SK-N-SH (cell line): Measurements from ENCODE around the gene MCAM. TPM values are rescaled to one million over a fixed set of nuclear protein-coding genes. Genes with fewer than 3 reads are reported as not detected.

ENCODE experiments used
- CTCF ChIA-PET: fragments of 300-600, 350-600 bp; formaldehyde crosslinking; extraction: SDS; loops from one replicate; lab custom pipeline; 2021; lab: Yijun Ruan, JAX
- POLR2A ChIA-PET: fragments of 350-600 bp; sonication (Branson Sonifier 250); formaldehyde crosslinking; extraction: SDS; loops from one replicate; lab custom pipeline; 2020; ENCODE audit warnings: antibody characterized with exemption, inconsistent platforms; lab: Yijun Ruan, JAX
- DNase-seq: peaks from one replicate; pipeline ENCODE4 v3.0.0; 2012
- H2AFZ ChIP-seq: fragments of 200-600 bp; sonication (generic); 2 replicates; pipeline ENCODE4 v1.8.1; 2016; ENCODE audit warnings: antibody characterized with exemption, mild to moderate bottlenecking, low read depth
- H3F3A ChIP-seq: fragments of 200-600 bp; sonication (generic); replicated peaks from 2 replicates; pipeline ENCODE3; 2016; ENCODE audit warnings: antibody characterized with exemption, mild to moderate bottlenecking; ENCODE audit not compliant: insufficient read depth
- H3K27ac ChIP-seq, 2 experiments: fragments of 200-500 bp in 1 of 2; fragments of 200-600 bp in 1 of 2; sonication (Bioruptor generic) in 1 of 2; sonication (generic), shearing (Covaris generic) in 1 of 2; 2 replicates each; pipeline versions ENCODE4 v1.5.1 to v1.6.1; 2014 to 2016; ENCODE audit warnings: low read depth in 2 of 2, inconsistent platforms in 1 of 2, low read length in 1 of 2, mild to moderate bottlenecking in 1 of 2, mixed read lengths in 1 of 2
- H3K27me3 ChIP-seq: fragments of 200-600 bp; sonication (generic), shearing (Covaris generic); 2 replicates; pipeline ENCODE4 v1.6.1; 2016; ENCODE audit warnings: mixed run types; ENCODE audit not compliant: insufficient read depth
- H3K36me3 ChIP-seq, 2 experiments: fragments of 200-500 bp in 1 of 2; fragments of 200-600 bp in 1 of 2; sonication (Bioruptor generic) in 1 of 2; sonication (generic) in 1 of 2; replicated peaks in 1 of 2; 2 replicates each; pipeline versions ENCODE3 to v1.5.1; 2014 to 2016; ENCODE audit warnings: low read length in 1 of 2, mild to moderate bottlenecking in 1 of 2; ENCODE audit not compliant: insufficient read depth in 2 of 2, control insufficient read depth in 1 of 2
- H3K4me1 ChIP-seq, 2 experiments: fragments of 200-500 bp in 1 of 2; fragments of 200-600 bp in 1 of 2; sonication (Bioruptor generic) in 1 of 2; sonication (generic), shearing (Covaris generic) in 1 of 2; 2 replicates each; pipeline versions ENCODE4 v1.5.1 to v1.6.1; 2014 to 2016; ENCODE audit warnings: low read depth in 1 of 2, low read length in 1 of 2, mixed run types in 1 of 2; ENCODE audit not compliant: insufficient read depth in 2 of 2, control insufficient read depth in 1 of 2
- H3K4me2 ChIP-seq: fragments of 200-600 bp; sonication (generic), shearing (Covaris generic); 2 replicates; pipeline ENCODE4 v1.6.1; 2017; ENCODE audit warnings: mixed run types
- H3K4me3 ChIP-seq, 2 experiments: fragments of 200-500 bp in 1 of 2; fragments of 200-600 bp in 1 of 2; sonication (Bioruptor generic) in 1 of 2; sonication (generic), shearing (Covaris generic) in 1 of 2; 2 replicates each; pipeline versions ENCODE4 v1.5.1 to v1.8.1; 2014 to 2016; ENCODE audit warnings: low read depth in 2 of 2, inconsistent platforms in 1 of 2, low read length in 1 of 2, mild to moderate bottlenecking in 1 of 2, mixed read lengths in 1 of 2, moderate library complexity in 1 of 2
- H3K79me2 ChIP-seq: fragments of 200-600 bp; sonication (generic); 2 replicates; pipeline ENCODE4 v1.8.1; 2017; ENCODE audit warnings: mild to moderate bottlenecking; ENCODE audit not compliant: insufficient read depth
- H3K9ac ChIP-seq: fragments of 200-600 bp; sonication (generic); 2 replicates; pipeline ENCODE4 v1.6.1; 2017; ENCODE audit warnings: mixed run types
- H3K9me2 ChIP-seq: fragments of 200-600 bp; sonication (generic); 2 replicates; pipeline ENCODE4 v1.6.1; 2017; ENCODE audit warnings: mixed run types
- H3K9me3 ChIP-seq: fragments of 200-600 bp; sonication (generic); 2 replicates; pipeline ENCODE4 v1.6.1; 2017; ENCODE audit warnings: mixed run types, mild to moderate bottlenecking, moderate library complexity
- H4K20me1 ChIP-seq: fragments of 200-600 bp; sonication (generic); 2 replicates; pipeline ENCODE4 v1.6.1; 2017; ENCODE audit warnings: mild to moderate bottlenecking, mixed run types; ENCODE audit not compliant: insufficient read depth
- ELF1 ChIP-seq: IDR thresholded peaks from 2 replicates; pipeline ENCODE4 v1.4.0; 2012
- EP300 ChIP-seq, 2 experiments: IDR thresholded peaks; 2 replicates each; pipeline versions ENCODE4 v1.4.0 to v1.6.1; 2012; ENCODE audit warnings: borderline replicate concordance in 1 of 2, low read depth in 1 of 2, low read length in 1 of 2
- FOXJ3 ChIP-seq: sonication (generic); formaldehyde crosslinking; IDR thresholded peaks from 2 replicates; pipeline ENCODE4 v1.5.1; 2020; ENCODE audit warnings: mild to moderate bottlenecking, missing genetic modification reagents
- FOXM1 ChIP-seq: IDR thresholded peaks from 2 replicates; pipeline ENCODE4 v1.4.0; 2012; ENCODE audit warnings: low read depth, mild to moderate bottlenecking
- GABPA ChIP-seq: IDR thresholded peaks from 2 replicates; pipeline ENCODE4 v1.4.0; 2012; ENCODE audit warnings: low read depth, mild to moderate bottlenecking
- GATA2 ChIP-seq: sonication (generic); formaldehyde crosslinking; IDR thresholded peaks from 2 replicates; pipeline ENCODE4 v1.5.0; 2020; ENCODE audit warnings: mild to moderate bottlenecking, missing genetic modification reagents
- JUND ChIP-seq: IDR thresholded peaks from 2 replicates; pipeline ENCODE4 v1.4.0; 2012
- MAX ChIP-seq: IDR thresholded peaks from 2 replicates; pipeline ENCODE4 v1.4.0; 2012; ENCODE audit warnings: low read depth
- MEF2A ChIP-seq: IDR thresholded peaks from 2 replicates; pipeline ENCODE4 v1.4.0; 2012; ENCODE audit warnings: low read depth, borderline replicate concordance
- MXI1 ChIP-seq: IDR thresholded peaks from 2 replicates; pipeline ENCODE4 v1.6.1; 2012; ENCODE audit warnings: mild to moderate bottlenecking, low read depth, low read length, improper control_type of control experiment
- NRF1 ChIP-seq: IDR thresholded peaks from 2 replicates; pipeline ENCODE4 v1.6.1; 2012; ENCODE audit warnings: low read depth, mild to moderate bottlenecking, low read length
- POLR2AphosphoS5 ChIP-seq: IDR thresholded peaks from 2 replicates; pipeline ENCODE4 v1.6.1; 2012; ENCODE audit warnings: low read depth, low read length
- RCOR1 ChIP-seq: fragments of 150-350 bp; IDR thresholded peaks from 2 replicates; pipeline ENCODE4 v1.6.1; 2017; ENCODE audit warnings: antibody characterized with exemption, low read length
- RFX5 ChIP-seq: IDR thresholded peaks from 2 replicates; pipeline ENCODE4 v1.6.1; 2012; ENCODE audit warnings: mild to moderate bottlenecking, improper control_type of control experiment, low read length
- SMC3 ChIP-seq: IDR thresholded peaks from 2 replicates; pipeline ENCODE4 v1.6.1; 2012; ENCODE audit warnings: low read depth, low read length, improper control_type of control experiment
- TAF1 ChIP-seq: IDR thresholded peaks from 2 replicates; pipeline ENCODE4 v1.6.1; 2012; ENCODE audit warnings: low read depth, mild to moderate bottlenecking, low read length, moderate library complexity, borderline replicate concordance
- TCF12 ChIP-seq: IDR thresholded peaks from 2 replicates; pipeline ENCODE4 v1.4.0; 2012
- TEAD4 ChIP-seq: IDR thresholded peaks from 2 replicates; pipeline ENCODE4 v1.4.0; 2012; ENCODE audit warnings: mild to moderate bottlenecking, borderline replicate concordance; ENCODE audit not compliant: insufficient read depth
- USF1 ChIP-seq: IDR thresholded peaks from 2 replicates; pipeline ENCODE4 v1.4.0; 2012; ENCODE audit warnings: low read depth, borderline replicate concordance
- WGBS: methylation state at CpG from one replicate; pipeline ENCODE4 v1.1.6; 2017; ENCODE audit warnings: low lambda C conversion rate; 5-methylcytosine and 5-hydroxymethylcytosine counted together
- polyA plus RNA-seq, 3 experiments: library from polyadenylated mRNA; depleted of rRNA; stranded (reverse); fragments of >200 nt; gene quantifications; 2 replicates each; pipeline ENCODE4 v1.2.3, GENCODE V29; 2012
- TF ChIP-seq, protein P1 (sequence below): fragments of 150-350 bp; IDR thresholded peaks from 2 replicates; pipeline ENCODE4 v1.6.1; 2017; ENCODE audit warnings: antibody characterized with exemption, low read length, low read depth, borderline replicate concordance

Gene MCAM
- polyA plus RNA-seq, 1 of the 3 experiments (the other 2 are of a cell fraction) = 22.8 TPM

DNA sequence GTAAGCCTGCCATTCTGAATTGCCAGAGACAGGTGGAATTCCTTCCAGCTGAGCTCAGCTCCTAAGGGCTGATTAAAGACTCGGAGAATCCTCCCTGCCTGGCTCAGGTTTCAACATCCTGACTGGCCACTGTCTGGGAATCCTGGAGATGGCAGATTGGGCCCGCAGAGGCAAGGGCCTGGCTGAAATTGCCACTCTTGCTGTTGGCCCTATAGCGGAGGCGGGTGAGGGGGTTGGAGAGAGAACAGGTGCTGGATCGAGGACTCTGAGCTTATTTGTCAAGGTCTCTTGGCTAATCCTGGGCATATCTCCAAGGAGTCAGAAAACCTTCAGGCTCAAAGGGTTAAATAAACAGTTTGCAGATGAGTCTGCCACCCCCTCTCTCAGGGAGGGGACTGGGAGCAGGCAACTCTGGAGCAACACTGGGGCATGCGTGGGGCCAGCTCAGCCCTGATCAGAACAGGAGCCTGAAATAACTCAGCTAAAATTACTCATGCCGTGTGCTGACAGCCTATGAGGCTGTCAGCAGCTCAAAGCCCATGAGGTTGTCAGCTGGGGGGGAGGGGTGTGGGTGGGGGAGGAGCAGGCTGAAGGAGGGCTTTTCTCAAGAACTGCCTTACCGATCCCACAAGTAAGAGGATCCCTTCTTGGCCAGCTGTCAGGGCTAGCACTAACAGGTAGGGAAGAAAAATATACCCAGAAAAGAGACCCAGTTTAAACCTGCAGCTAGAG lies 44.3 kb upstream of the MCAM start (continued):
- no peak for TF ChIP-seq SMC3
- TF ChIP-seq NRF1 = peak; percentile 55
- TF ChIP-seq MAX = peak; percentile 46; the same call in 1 of the 2 replicates
- no peak for TF ChIP-seq FOXM1
- no peak for TF ChIP-seq ELF1
- TF ChIP-seq EP300 (IDR thresholded peaks at IDR 0.05; ENCODE audit: borderline replicate concordance in 1 of 2, low read depth in 1 of 2, low read length in 1 of 2) = 0 out of 4 replicates have a peak, but pooled peaks of 1 of the 2 experiments have one; percentile 7
- no peak for TF ChIP-seq GATA2 (CRISPR knock-in tag)
- TF ChIP-seq, protein P1, sequence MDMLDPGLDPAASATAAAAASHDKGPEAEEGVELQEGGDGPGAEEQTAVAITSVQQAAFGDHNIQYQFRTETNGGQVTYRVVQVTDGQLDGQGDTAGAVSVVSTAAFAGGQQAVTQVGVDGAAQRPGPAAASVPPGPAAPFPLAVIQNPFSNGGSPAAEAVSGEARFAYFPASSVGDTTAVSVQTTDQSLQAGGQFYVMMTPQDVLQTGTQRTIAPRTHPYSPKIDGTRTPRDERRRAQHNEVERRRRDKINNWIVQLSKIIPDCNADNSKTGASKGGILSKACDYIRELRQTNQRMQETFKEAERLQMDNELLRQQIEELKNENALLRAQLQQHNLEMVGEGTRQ = no peak
- TF ChIP-seq POLR2AphosphoS5 = 0 out of 2 replicates have a peak, but pooled peaks have one; percentile 7
- TF ChIP-seq GABPA = no peak
- TF ChIP-seq RCOR1 = peak; percentile 7; the same call in 1 of the 2 replicates
- no peak for TF ChIP-seq TAF1

DNA sequence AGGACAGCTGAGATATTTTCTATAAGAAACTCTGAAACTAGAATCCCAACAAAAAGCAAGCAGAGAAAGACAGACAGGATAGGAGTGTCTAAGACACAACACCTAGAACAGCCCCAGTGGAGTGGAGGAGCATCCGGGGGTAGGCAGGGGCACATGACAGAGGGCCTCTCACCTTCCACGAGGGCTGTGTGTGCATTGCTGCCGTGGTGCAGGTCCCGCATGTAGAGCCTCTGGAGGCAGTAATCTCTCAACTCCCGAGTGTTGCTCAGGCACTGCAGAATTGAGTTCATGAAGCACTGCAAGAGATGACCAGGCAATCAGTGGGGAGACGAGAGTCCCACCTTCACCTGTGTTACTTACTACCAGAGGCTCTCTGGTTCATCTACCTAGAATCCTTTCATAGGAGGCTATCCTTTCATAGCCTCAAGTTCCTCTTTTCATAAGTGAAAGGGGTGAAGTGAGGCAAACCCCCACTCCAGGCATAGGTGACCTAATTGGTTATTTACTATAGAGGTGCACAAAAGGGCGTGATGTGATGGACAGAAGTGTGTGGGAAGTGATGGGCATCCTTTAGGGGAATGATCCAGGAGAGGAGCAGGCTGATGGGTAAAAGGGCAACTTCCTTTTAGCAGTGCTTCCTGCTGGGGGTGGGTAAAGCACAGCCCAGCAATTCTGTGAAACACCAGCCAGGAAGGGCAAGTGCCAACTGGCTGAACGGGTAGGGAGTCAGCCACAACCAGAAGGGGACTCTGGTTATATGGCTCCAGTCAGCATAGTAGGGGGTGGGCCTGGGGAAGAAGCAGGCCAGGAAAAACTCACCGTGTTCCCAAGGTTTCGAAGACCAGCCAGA lies 42.7 kb upstream of the MCAM start:
- no peak overlapping the region for H3K9ac ChIP-seq
- H3K4me3 ChIP-seq = no peak overlapping the region
- H3K9me2 ChIP-seq = no peaks in the 10 kb centered on the region
- H3K4me2 ChIP-seq = no peak overlapping the region
- no peak overlapping the region for H3K27ac ChIP-seq
- H3F3A ChIP-seq = peaks cover 21% of the 10 kb centered on the region
- no peaks in the 10 kb centered on the region for H3K27me3 ChIP-seq
- WGBS = 90% methylated on average over 5 of the region's 10 CpGs
- H4K20me1 ChIP-seq = no peaks in the 10 kb centered on the region
- ChIA-PET POLR2A (no interaction called here), CTCF (interaction anchor here (1.4 to 5.1 kb wide), 6 partner anchors 12 to 116 kb away, joined by 5 to 308 read pairs (median 66); partner anchors contain the start of genes C1QTNF5, MFRP and USP2)
- H3K79me2 ChIP-seq = no peaks in the 10 kb centered on the region
- DNase-seq = no peak
- TF ChIP-seq ELF1 (no peak), TEAD4 (no peak), JUND (no peak), RFX5 (no peak), FOXM1 (no peak), TCF12 (no peak), FOXJ3 (CRISPR knock-in tag) (no peak), MEF2A (no peak), MXI1 (no peak), USF1 (no peak)
- peaks cover 0 to 3% of the 10 kb centered on the region in 2 experiments for H3K36me3 ChIP-seq
- H2AFZ ChIP-seq = no peak overlapping the region
- peaks cover 22 to 38% of the 10 kb centered on the region in 2 experiments; a peak in 3 of 4 replicates for H3K4me1 ChIP-seq
- no peaks in the 10 kb centered on the region for H3K9me3 ChIP-seq
